HG03159 (cell line): Measurements from ENCODE around the gene LIMS1.
A peak's percentile ranks its signal among the peaks of the same experiment; 100 is the strongest.
"Not testable (repeated sequence)": the region's sequence is repeated elsewhere in the genome, so short reads cannot be mapped to it uniquely, and the experiment has no call there.

Experiments used
- ATAC-seq: cut with Tn5 transposase; IDR thresholded peaks from one replicate; pipeline ENCODE4 v1.9.1; 2021; ENCODE audit warnings: mild to moderate bottlenecking, moderate library complexity; ENCODE audit not compliant: unreplicated experiment

LIMS1 gene

GRCh38 chr2:108704871-108705270 is 170.6 kb downstream of the LIMS1 start:
- no peak for ATAC-seq

- no peak for ATAC-seq
Measured at GRCh38 chr2:108707300-108707699, 173.0 kb downstream of the LIMS1 start.

DNA sequence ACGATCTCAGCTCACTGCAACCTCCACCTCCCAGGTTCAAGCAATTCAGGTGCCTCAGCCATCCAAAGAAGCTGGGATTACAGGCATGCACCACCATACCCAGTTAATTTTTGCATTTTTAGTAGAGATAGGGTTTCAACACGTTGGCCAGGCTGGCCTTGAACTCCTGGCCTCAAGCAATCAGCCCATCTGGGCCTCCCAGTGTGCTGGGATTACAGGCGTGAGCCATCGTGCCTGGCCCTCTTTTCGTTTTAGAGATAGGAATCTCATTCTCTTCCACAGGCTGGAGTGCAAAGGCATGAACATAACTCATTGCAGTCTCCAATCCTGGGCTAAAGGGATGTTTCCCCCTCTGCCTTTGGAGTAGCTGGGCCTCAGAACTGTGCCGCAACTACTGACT is 182.7 kb downstream of the LIMS1 start:
- not testable (repeated sequence) for ATAC-seq

DNA sequence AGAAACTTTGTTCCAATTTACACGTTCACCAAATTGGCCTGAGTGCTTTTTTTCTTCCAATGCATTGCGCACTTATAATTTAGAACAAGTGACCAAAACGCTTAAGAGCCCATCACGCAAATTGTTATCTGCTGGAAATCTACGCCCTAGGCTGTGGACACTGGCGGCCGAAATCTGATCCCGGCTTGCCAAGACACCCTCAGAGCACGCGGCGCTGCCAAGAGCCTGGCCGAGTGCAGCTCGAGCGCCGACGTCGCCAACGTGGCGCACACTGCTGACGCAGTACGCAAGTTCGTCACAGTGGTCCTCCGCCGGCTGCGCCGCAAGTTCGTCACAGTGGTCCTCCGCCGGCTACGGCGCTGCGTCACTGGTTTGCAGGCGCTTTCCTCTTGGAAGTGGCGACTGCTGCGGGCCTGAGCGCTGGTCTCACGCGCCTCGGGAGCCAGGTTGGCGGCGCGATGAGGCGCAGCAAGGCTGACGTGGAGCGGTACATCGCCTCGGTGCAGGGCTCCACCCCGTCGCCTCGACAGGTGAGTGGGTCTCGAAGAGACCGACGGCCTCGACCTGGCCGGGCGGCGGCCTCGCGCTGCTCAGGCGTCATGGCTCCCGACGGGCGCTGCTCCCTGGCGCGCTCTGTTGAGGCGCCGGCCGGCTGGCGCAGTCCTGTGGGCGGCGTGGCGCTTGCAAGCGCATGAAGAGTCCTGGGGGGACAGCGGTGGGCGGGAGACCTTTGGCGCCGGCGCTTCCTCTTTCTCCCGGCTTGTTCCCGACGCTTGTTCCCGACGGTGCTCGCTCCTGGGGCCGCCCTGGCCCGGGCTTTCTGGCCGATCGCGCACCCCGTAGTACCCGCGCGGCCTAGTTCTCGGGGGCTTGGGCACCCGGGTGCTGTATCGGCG is 185.1 kb downstream of the LIMS1 start, which contains the start of gene RANBP2:
TSS of gene RANBP2 (plus strand) at position 334 of the 896 bp plus-strand sequence. CDS start at position 459, 125 bp downstream.
- ATAC-seq: peak; percentile 95

- not testable (repeated sequence) for ATAC-seq
Measured at GRCh38 chr2:108726048-108726447, 191.8 kb downstream of the LIMS1 start.

- ATAC-seq: not testable (repeated sequence)
Measured at GRCh38 chr2:108734656-108735055, 200.4 kb downstream of the LIMS1 start.
